NCI-H1105 (cell line): ENCODE results near the gene SPACA6.
"Not testable (repeated sequence)": the region's sequence is repeated elsewhere in the genome, so short reads cannot be mapped to it uniquely, and the experiment has no call there.

Experiments used
- DNase-seq: peaks from one replicate; lab custom pipeline; 2025; lab: John Stamatoyannopoulos, UW

Gene SPACA6

DNA sequence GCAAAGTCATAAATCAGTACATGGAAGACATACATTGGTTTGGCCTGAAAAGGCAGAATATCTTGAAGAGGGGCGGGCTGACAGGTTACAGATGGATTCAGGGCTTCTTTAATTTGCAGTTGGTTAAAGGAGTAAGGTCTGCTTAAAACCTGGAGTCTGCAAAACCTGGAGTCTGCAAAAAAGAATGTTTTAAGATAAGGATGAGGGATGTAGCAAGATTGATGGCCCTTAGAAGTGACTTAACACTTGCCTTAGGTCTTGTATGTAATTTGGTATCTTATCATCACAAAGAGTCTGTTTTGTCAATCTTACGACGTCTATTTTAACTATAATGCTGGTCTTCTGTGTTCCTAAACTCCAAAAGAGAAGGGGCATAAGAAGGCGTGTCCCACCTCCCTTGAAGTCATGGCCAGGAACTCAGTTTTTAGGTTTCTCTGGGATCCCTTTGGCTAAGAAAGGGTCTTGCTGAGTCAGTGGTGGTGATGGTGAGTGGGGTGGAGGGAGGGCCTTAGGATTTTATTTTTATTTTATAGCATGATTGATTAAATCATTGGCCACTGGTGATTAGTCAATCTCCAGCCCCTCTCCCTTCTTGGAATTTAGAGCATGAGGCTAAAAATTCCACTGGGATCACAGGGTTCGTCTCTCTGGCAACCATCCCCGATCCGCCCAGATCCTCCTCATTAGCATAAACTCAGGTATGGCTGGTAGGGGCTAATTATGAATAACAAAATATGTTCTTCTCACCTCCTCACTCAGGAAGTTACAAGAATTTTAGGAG lies 40.8 kb downstream of the SPACA6 start:
- no peak for DNase-seq

DNA sequence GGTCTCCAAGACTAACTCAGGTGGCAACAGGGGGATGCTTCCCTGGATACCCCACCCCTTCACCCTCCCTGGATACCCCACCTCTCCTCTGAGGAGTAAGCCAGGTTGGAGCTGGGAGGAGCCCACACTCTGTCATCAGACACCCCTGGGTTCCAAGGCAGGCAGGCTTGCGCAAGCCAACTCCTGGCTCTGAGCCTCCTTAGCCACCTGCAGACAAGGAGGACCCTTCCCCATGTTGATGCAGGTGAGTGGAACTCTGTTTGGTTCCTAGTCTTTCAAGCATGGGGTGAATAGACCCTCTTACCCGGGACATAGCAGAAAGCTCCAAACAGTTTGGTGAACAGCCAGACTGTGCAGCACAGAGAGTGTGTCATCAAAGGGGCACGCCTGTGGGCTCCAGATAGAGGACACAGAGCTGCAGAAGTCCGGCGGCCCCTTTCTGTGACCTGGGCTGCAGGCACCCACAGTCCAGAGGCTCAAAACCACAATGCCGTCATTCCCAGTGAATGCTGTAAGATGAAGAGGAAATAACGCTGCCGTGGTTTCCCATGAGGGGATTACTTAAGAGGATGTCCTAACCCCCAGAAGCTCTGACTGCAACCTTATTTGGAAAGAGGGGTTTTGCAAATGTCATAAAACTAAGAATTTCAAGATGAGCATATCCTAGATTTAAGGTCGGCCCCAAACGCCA lies 42.8 kb downstream of the SPACA6 start:
- DNase-seq: no peak

DNA sequence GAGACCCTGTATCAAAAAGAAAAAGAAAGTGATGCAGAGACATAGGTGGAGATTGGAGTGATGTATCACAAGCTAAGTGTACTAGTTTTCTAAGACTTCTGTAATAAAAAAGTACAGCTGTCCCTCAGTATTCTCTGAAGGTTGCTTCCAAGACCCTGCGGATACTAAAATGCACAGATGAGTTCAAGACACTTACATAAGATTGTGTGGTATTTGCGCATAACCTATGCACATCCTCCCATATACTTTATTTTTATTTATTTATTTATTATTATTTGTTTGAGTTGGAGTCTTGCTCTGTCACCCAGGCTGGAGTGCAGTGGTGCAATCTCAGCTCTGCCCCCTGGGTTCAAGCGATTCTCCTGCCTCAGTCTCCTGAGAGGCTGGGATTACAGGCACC lies 44.3 kb downstream of the SPACA6 start:
- DNase-seq: no peak

DNA sequence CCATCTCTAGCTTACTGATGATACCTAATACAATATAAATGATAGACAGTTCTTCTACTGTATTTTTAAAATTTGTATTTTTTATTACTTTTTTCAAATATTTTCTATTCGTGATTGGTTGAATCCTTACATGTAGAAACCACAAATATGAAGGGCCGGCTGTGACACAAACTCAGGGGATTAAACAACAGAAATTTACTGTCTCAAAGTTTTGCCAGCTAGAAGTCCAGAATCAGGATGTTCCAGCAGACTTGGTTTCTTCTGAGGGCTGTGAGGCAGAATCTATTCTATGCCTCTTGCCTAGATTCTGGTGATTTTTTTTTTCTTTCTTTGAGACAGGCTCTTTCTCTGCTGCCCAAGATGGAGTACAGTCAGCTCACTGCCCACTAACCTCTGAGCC lies 44.8 kb downstream of the SPACA6 start:
- DNase-seq: no peak

DNA sequence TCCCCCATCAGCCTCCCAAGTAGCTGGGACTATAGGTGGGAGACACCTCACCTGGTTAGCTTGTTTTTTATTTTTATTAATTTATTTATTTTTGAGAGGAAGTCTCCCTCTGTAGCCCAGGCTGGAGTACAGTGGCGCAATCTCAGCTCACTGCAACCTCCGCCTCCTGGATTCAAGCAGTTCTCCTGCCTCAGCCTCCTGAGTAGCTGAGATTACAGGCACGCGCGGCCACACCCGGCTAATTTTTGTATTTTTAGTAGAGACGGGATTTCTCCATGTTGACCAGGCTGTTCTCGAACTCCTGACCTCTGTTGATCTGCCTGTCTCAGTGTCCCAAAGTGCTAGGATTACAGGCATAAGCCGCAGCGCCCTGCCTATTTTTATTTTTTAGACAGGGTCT lies 45.4 kb downstream of the SPACA6 start:
- DNase-seq: not testable (repeated sequence)

DNA sequence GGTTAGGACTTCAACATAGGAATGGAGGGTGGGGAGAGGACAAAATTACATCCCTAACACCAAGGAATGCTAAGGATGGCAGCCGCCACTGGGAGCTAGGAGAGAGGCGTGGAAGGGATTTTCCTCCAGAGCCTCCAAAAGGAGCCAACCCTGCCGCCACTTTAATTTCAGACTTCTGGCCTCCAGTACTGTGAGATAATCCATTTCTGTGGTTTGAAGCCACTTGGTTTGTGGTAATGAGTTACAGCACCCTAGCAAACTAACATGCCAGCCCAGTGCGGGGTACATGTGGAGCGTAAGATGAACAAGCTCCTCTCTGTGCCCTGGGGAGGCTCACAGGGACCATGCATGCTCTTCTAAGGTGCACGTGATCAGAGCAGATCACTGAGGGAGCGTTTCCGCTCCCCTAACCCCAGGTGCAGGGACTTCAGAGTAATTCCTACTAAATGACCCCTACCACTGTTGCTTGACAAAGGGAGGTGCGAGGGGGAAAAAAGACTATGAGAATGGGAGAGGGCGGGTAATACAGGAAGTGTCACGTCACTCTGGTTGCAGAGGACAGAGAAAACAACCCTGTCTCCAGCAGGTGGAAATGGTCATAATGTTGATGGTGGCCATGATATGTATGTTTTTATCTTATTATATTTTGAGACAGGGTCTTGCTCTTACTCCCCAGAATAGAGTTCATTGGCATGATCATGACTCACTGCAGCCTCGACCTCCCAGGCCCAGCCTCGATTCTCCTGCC lies 46.5 kb downstream of the SPACA6 start:
- no peak for DNase-seq

DNA sequence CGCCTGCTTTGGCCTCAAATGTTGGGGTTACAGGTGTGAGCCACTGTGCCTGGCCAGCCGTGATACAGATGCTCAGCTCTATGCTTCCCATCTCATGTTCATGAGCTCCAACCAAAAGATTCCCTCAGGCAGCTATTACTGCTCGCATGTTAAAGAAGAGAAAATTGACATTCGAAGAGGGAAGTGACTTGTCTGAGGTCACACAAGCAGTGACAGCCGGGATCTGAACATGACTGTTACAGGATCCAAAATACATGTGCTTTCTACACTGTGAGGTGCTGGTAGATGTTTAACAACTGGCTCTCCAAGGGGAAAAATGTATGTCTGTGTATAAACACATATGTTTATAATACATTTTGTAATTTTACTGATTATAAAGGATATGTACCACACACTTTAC lies 47.2 kb downstream of the SPACA6 start:
- no peak for DNase-seq

DNA sequence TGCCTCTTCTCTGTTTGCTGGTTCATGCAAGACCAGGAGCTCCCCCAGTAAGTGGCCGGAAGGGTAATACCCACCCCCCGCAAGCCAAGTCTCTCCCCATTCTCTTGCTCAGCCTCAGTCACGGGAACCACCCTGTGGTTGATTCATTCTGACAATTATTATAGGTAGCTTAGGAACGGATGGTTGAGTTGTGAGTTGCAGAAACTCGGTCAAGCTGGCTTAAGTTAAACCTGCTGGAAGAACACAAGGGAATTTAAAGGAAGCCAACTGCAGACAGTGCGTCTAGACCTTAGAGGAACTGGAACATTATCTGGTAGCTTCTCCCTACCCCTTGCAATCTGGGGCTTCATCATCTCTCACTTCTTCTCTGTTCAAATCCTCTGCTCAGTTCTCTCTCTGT lies 49.7 kb downstream of the SPACA6 start:
- DNase-seq: no peak

DNA sequence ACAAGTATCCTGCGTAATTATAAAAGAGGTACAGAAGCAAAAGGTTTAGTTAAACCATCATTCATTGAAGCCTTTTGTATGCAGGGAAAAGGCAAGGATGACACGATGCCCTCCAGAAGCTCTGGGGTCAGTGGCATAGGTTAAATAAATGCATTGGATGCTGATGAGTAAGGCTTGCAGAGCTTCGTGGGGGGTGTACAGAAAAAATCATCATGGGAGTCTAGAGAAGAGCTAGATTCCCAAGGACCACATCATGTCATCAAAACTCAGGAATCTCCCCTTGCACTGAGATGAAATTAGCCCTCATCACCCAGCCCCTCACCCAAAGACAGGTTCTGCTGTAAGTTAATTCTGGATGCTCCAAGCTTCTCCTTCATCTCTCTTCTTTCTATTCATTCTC lies 50.3 kb downstream of the SPACA6 start:
- DNase-seq: no peak

DNA sequence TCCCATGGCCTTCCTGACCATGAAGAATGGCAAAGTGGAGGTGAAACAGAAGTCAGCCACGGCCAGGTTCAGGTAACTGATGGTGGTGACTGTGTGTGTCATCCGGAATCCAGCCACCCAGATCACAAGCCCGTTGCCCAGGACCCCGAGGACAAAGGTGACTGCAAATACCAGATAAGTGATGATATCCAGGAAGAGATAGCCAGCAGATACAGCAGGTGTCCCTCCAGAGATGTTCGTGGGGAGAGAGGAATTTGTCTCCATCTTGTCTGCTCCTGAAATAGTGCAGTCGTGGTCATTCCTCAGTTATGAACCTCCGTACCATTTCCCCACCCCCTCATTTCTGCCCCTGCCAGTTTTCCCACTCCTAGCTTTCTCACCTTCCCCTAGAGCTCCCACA lies 53.6 kb downstream of the SPACA6 start:
- no peak for DNase-seq

DNA sequence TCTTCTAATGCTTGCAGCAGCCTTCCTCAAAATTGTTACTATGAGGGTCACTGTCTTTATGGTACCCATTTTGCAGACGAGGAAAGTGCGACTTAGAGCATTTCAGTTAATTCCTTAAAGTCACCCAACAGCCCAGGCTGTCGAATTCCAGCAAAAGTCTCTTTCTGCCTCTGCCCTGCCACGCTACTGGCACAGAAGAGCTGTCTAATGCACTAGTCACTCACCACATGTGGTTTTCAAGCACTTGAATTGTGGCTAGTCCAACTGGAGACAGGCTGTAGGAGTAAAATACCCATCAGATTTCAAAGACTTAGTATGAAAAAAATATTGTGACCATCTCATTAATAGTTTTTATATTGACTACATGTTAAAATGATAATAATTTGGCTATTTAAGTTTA lies 56.8 kb downstream of the SPACA6 start:
- no peak for DNase-seq

DNA sequence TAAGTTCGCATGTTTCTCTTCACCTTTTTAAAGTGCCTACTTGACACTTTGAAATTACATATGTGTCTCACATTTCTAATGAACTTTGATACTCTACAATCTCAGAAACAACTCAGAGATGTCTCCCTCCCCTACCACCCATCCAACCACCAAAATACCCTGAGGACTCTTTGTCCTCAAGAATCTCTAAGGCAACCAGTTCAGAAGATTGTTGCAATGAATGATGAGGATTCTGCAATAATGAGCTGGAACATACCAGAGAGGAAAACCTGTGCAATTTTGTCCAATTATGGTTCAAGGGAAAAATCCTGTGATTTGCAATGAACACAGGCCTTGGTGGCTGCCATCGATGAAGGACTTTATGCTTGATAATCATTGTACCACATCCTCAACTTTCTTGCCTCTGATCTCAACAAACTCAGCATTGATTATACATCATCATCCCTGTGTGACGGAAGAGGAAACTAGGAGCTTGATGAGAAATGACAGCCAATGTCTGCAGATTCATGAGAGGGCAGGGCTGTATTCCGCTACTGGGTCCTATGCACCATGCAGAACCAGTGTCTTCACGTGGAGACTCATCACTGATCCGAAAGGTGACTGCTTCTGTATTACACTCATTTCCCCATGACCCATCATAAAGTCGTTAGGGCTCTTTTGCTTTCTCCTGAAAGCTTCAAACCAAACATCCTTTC lies 57.4 kb downstream of the SPACA6 start:
- DNase-seq: no peak

DNA sequence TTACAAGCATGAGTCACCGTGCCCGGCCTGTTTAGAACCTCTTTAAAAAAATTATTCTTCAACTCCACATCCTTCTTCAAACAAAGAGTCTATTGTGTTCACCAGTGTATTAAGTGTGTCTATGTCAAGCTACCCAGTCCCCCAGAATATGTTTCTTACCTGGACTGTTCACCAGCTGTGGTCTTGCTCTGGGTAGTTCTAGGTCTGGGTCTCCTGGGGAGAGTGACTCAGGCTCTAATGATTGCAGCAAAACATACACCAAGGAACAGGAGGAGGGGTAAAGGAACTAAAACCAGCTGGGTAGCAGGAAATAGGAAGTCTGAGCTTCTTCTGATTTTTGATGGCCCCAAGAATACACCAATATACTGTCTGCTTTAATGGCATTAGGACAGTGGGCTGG lies 58.5 kb downstream of the SPACA6 start, which contains the start of gene FPR1:
TSS of gene FPR1 (minus strand) at position 224 of the 400 bp plus-strand sequence. CDS start 4,884 bp downstream, outside the sequence.
- no peak for DNase-seq

DNA sequence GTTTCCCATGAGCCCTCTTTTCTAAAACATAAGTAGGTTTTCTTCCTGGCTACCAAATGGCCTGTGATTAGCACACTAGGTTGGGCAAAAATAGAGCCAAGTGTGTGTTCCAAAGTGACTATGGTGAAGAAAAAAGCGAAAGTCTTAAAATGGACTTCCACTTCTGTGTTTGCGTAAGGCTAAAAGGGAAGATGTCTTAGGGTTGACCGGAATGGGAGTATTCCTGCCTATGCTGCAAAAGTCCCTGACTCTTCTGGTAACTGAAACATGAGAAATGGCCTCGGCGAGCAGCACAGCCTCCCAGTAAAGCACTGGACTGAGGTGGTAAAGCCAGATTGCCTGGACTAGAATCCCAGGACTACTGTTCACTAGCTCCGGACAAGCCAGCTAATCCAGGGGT lies 61.0 kb downstream of the SPACA6 start:
- DNase-seq: no peak

DNA sequence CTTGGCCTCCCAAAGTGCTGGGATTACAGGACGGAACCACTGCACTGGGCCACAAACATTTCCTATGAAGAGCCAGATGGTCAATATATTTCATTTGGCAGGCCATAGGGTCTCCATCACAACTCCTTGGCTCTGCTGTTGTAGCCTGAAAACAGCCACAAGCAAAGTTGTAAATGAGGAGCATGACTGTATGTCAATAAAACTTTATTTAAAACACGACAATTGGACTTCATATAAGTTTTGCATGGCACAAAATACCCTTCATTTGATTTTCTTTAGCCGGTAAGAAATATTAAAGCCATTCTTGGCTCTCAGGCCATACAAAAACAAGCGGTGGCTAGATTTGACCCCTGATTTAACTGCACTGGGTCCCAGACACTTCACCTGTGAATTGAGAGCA lies 61.6 kb downstream of the SPACA6 start:
- no peak for DNase-seq
